LNCaP clone FGC (cell line): ENCODE data around the gene GSTO1.
"Not testable (repeated sequence)": the region's sequence is repeated elsewhere in the genome, so short reads cannot be mapped to it uniquely, and the experiment has no call there.

ENCODE experiments used
- DNase-seq: peaks from one replicate; pipeline ENCODE4 v3.0.0-alpha.2; 2011; ENCODE audit warnings: low read depth
- H3K4me3 ChIP-seq: 2 replicates; pipeline ENCODE4 v1.5.1; 2011; ENCODE audit warnings: mild to moderate bottlenecking, low read depth, low read length, control low read depth
- TF ChIP-seq, protein P1 (sequence below): IDR thresholded peaks from 2 replicates; pipeline ENCODE4 v1.5.1; 2012; ENCODE audit warnings: mild to moderate bottlenecking; ENCODE audit not compliant: control insufficient read depth, insufficient read depth; ENCODE audit errors: extremely low read depth

Gene GSTO1

DNA sequence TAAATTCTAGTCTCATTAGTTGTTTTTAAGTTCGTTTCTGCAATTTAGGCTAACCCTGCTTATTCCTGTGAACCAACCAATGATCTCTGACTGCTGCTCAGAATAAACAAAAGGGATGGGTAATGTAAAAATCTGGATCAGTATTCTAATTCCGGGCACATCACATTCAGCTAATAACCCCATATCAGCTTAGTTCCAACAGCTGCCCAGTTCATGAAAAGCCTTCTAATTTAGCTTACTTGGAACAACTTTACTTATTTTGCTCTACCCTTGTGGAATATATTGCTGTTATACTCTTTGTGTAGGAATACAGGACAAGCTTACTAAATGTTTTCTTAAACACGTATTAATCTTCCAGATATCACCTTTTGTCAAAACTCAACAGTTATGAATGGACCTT is 18.9 kb upstream of the GSTO1 start:
- DNase-seq = no peak
- TF ChIP-seq, protein P1, sequence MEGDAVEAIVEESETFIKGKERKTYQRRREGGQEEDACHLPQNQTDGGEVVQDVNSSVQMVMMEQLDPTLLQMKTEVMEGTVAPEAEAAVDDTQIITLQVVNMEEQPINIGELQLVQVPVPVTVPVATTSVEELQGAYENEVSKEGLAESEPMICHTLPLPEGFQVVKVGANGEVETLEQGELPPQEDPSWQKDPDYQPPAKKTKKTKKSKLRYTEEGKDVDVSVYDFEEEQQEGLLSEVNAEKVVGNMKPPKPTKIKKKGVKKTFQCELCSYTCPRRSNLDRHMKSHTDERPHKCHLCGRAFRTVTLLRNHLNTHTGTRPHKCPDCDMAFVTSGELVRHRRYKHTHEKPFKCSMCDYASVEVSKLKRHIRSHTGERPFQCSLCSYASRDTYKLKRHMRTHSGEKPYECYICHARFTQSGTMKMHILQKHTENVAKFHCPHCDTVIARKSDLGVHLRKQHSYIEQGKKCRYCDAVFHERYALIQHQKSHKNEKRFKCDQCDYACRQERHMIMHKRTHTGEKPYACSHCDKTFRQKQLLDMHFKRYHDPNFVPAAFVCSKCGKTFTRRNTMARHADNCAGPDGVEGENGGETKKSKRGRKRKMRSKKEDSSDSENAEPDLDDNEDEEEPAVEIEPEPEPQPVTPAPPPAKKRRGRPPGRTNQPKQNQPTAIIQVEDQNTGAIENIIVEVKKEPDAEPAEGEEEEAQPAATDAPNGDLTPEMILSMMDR = no peak
- H3K4me3 ChIP-seq = no peak overlapping the region

DNA sequence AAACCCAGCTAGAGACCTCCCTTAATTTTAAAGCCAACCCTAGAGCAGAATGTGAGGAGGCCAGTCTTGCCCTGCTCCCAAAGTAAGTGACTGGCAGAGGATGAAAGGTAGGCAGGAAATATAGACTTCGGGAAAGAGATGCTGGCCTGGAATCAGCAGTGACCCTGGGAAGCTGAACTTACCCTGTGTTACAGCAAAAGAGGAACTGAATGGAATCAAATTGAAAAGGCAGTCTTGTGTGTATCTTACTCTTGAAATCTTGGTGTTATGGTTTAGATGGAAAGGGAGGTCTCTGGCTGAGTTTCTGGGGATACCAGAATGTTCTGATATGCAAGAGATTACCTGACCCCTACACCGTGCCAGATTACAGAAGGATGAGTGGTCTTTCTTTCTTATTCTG is 14.6 kb upstream of the GSTO1 start:
- TF ChIP-seq, protein P1 = no peak
- H3K4me3 ChIP-seq = no peak overlapping the region
- no peak for DNase-seq

DNA sequence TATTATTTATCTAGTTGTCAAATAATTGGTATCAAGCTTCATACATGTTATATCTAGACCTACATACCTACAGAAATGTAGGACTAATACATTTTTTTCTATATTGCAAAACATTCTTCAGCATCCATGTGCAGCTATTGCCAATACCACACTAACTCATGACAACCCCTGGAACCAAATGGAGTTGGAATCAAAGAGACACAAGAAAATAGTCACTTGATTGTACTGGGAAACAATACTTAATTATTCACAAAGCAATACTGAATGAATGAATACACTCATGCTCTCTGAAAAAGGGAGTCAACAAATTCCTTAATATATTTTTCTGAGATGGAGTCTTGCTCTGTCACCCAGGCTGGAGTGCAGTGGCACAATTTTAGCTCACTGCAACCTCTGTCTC is 12.1 kb upstream of the GSTO1 start:
- no peak overlapping the region for H3K4me3 ChIP-seq
- no peak for DNase-seq
- TF ChIP-seq, protein P1 = no peak

DNA sequence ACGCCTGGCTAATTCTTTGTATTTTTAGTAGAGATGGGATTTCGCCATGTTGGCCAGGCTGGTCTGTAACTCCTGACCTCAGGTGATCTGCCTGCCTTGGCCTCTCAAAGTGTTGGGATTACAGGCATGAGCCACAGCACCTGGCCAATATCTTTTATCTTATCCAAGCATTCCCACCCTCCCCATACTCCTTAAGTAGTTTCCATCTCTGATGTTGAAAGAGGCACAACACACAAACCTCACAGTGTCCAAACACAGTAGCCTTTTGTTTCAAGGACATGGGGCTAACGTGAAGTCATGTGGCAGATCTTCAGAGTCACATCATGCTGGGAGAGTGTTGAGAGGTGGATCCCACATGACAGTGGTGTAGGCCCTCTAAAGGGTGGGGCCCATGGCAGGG is 11.7 kb upstream of the GSTO1 start:
- not testable (repeated sequence) for DNase-seq, H3K4me3 ChIP-seq

DNA sequence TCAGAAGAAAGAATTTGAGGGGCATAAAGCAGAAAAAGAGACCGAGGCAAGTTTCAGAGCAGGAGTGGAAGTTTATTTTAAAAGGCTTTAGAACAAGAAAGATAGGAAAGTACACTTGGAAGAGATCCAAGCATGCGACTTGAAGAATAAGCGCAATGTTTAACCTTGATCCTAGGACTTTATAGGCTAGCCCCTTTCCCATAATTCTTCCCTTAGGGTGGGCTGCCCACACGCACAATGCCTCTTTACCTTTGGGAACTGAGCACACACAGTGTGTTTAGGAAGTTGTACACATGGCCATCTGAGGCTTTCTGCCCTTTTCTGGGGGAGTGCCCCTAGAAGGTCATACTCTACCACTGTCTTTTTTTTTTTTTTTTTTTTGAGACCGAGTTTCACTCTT is 11.2 kb upstream of the GSTO1 start:
- TF ChIP-seq, protein P1 = no peak
- no peak for DNase-seq
- no peak overlapping the region for H3K4me3 ChIP-seq

DNA sequence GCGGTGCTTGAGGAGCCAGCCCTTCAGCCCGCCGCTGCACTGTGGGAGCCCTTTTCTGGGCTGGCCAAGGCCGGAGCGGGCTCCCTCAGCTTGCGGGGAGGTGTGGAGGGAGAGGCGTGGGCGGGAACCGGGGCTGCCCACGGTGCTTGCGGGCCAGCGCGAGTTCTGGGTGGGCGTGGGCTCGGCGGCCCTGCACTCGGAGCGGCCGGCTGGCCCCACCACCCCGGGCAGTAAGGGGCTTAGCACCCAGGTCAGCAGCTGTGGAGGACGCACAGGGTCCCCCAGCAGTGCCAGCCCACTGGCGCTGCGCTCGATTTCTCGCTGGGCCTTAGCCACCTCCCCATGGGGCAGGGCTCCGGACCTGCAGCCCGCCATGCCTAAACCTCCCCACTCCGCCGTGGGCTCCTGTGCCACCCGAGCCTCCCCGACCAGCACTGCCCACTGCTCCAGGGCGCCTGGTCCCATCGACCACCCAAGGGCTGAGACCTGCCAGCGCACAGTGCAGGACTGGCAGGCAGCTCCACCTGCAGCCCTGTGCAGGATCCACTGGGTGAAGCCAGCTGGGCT is 9.5 kb upstream of the GSTO1 start:
- TF ChIP-seq, protein P1 = no peak
- no peak overlapping the region for H3K4me3 ChIP-seq
- no peak for DNase-seq

DNA sequence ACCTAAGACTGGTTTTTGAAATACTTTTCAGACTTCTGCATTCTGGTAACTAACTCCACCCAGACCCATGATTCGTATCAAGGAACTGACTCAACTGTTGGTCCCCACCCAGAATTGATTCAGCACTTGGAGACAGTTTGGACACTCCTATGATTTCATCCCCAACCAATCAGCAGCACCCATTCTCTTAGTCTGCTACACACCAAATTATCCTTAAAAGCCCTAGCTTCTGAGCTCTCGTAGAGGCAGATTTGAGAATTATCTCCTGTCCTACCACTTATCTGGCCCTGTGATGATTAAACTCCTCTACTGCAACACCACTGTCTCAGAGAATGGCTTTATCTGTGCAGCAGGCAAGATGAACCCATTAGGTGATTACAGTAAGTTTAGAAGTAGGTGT is 7.7 kb upstream of the GSTO1 start:
- no peak for DNase-seq
- no peak overlapping the region for H3K4me3 ChIP-seq
- TF ChIP-seq, protein P1 = no peak
